ELF-1 (cell line): ENCODE results near the gene C19orf33.
A peak's percentile ranks its signal among the peaks of the same experiment; 100 is the strongest.

Source experiments
- DNase-seq: peaks from one replicate; pipeline ENCODE4 v3.0.0-alpha.2; 2016; ENCODE audit warnings: low read depth, low spot score

The C19orf33 gene

GRCh38 chr19:38303517-38304351 lies at the start of gene C19orf33:
C19orf33 (plus strand) TSS chr19:38304251; CDS start chr19:38304262, 11 bp downstream.
- peak; percentile 44 for DNase-seq

- peak; percentile 37 for DNase-seq
These were observed 48.6 kb upstream of the C19orf33 start for GRCh38 chr19:38255383-38256014.

GRCh38 chr19:38261942-38262341 lies 42.1 kb upstream of the C19orf33 start:
- peak; percentile 67 for DNase-seq

GRCh38 chr19:38262585-38263268 lies 41.3 kb upstream of the C19orf33 start:
- no peak for DNase-seq

- peak; percentile 95 for DNase-seq
These were observed 40.2 kb upstream of the C19orf33 start for GRCh38 chr19:38263689-38264485.

GRCh38 chr19:38264486-38265212 lies 39.4 kb upstream of the C19orf33 start, which contains the start of gene SPINT2:
SPINT2 (plus strand) TSS chr19:38264573; CDS start chr19:38264893, 320 bp downstream.
- DNase-seq = peak; percentile 90

- peak; percentile 26 for DNase-seq
These were observed 38.7 kb upstream of the C19orf33 start for GRCh38 chr19:38265213-38265861.

- peak; percentile 64 for DNase-seq
These were observed 38.1 kb upstream of the C19orf33 start for GRCh38 chr19:38265921-38266429.

- DNase-seq = peak; percentile 44
These were observed 37.0 kb upstream of the C19orf33 start for GRCh38 chr19:38266981-38267597.

GRCh38 chr19:38267761-38268483 lies 36.1 kb upstream of the C19orf33 start:
- peak; percentile 55 for DNase-seq

GRCh38 chr19:38268539-38268938 lies 35.5 kb upstream of the C19orf33 start:
- DNase-seq = no peak

- DNase-seq = peak; percentile 58
These were observed 33.4 kb upstream of the C19orf33 start for GRCh38 chr19:38270587-38271167.

- DNase-seq = no peak
These were observed 30.6 kb upstream of the C19orf33 start for GRCh38 chr19:38273499-38273898.

- DNase-seq = no peak
These were observed 29.3 kb upstream of the C19orf33 start for GRCh38 chr19:38274739-38275138.

- DNase-seq = no peak
These were observed 27.0 kb upstream of the C19orf33 start for GRCh38 chr19:38276942-38277517.

GRCh38 chr19:38277549-38277948 lies 26.5 kb upstream of the C19orf33 start:
- peak; percentile 27 for DNase-seq

GRCh38 chr19:38277969-38278680 lies 25.9 kb upstream of the C19orf33 start:
- DNase-seq = peak; percentile 83
